ENCODE results near the gene LGALS7.
A peak's percentile ranks its signal among the peaks of the same experiment; 100 is the strongest.

The LGALS7 gene

DNA sequence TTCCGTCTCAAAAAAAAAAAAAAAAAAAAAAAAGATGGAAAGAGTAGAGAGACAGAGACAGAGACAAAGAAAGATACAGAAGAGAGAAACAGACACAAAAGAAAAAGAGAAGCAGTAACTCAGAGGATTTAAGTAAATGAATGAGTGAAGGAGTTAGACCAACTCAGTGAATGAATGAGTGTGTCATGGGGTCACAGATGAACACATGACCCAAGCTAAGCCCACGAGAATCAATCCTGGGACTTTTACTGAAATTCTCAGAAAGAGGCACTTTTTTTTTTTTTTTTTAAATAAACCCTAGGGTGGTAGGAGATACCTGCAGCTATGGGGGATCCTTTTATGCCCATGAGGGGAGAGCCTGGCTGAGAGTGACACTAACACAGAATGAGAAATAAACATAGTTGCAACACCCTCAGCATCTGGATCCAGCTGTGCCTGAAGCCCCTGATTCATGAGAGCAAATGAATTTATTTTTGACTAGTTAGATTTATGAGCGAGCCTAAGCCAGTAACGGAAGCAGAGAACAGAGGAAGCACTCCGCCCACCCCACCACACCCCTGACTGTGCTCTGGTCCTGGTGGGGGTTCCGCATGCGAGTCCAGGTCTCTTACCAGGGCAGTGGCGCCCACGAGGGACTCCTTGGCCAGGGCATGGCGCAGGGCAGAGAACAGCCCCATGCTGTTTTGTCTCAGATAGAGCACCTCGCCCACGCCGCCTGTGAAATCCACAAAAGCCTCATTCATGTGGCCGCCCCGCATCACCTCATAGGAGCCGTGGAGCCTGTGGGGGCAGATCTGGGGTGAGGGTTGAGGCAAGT lies 33.7 kb downstream of the LGALS7 start:
- ATAC-seq (no peak), DNase-seq (peak; percentile 40)

DNA sequence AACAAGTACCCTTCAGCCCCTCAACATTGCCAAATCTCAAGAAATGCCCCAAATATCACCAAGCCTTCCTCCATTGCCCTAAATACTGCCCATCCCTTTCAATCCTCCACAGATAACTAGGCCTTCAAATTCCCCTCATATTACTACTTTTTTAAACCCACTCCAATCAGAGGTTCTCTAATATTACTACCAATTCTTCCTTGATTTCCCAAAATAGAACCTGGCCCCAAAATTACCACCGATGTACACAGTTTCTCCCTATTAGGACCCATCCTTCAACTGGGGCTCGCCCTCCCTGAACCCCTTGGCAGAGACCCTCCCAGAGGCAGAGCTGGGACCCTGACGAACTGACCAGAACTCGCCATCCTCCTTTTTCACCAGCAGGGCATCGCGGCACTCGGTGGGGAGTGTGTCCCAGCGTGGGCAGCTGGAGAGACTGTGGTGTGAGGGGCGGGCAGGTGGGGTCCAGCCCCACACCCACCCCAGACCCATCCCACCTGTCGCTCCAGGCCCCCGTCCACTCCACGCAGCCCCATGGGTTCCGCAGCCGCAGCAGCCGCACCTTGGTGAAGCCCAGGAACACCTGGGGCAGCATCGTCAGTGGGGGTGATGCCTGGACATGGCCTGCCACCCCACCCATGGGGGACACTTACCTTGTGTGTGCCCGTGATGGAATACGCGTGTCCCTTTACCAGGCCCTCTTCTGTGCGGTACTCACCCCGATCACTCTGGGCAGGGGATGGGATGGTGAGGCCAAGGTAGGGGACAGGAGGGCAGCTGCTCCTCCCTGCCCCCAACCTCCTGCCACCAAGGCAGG lies 35.2 kb downstream of the LGALS7 start:
- ATAC-seq (no peak), DNase-seq (no peak)

DNA sequence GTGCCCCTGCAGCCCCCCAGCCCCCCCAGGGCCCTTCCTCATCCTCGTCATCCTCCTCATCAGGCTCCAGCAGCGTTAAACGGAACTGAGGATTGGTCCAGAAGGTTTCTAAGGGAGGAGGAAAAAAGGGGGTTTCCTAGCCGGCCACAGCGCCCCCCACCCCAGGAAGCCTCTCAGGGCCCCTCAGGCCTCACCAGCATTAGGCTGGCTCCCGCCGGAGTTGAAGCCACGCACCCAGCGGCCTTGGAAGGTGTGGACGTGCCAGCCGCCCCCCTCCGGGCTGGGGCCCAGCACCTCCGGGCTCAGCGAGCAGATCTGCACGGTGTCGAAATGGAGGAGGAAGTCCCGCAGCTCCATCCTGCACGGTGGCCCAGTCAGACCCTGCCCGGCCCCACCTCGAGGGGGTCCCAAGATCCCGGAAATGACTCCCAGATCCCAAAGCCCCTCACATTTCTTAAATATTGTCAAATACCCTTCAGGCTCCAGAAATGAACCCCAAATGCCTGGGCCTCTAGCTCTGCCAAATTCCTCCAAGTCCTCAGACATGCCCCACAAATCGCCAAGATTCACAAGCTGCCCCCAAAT lies 35.9 kb downstream of the LGALS7 start:
- DNase-seq (no peak), ATAC-seq (no peak)

DNA sequence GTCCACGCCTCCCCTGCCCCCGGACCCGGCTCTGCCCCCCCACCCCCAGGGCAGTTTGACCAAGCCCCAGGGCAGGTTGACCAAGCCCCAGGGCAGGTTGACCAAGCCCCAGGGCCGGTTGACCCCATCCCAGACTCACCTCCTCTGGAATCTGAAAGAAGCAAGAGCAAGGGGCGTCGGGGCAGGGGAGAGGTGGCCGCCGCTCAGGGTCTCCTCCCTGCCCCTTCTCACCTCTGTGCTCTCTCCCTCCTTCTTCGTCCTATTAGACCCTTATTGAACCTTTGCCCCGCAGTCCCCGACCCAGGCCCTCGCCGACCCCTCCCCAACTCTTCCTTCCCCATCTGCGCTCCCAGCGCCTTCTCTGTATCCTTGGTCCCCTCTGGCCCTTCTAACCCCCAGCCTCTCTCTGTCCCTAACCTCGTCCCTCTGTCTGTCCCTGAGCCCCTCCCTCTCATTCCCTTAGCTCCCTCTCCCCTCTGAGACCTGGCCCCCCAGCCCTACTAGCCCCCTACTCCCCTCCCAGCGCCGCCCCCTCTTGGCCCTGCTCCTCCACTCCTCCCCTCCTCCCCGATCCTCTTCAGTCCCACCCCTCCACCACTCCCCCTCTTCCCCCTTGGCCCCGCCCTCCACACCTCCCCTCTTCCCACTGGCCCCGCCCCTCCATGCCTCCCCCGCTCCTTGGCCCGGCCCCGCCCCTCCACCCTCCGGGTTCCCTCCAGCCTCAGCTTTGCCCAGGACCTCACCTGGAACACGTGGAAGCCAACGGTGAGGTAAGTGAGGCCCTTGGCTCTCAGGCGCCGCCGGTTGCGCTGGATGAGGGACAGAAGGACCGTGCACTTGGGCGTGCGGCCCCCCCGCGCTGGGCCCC lies 36.7 kb downstream of the LGALS7 start:
- DNase-seq, result peak; percentile 82
- ATAC-seq, result no peak

DNA sequence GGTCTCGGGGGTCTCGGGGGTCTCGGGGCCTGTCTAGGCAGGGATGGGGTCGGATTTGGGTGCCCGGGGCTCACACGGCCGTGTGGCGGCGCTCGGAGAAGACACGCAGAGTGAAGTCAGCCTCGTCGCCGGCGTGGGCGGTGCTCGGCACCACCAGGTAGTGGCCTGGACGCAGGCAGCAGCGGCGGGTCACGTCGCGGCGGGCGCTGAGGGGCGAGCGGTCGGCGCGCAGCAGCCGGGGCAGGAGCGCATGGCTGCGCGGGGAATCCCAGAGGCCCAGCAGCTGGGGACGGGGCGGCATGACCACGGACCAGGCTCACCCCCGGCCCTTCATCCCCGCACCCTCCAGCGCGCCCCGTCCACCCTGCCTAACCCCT lies 37.3 kb downstream of the LGALS7 start:
- ATAC-seq (no peak), DNase-seq (peak; percentile 68)

DNA sequence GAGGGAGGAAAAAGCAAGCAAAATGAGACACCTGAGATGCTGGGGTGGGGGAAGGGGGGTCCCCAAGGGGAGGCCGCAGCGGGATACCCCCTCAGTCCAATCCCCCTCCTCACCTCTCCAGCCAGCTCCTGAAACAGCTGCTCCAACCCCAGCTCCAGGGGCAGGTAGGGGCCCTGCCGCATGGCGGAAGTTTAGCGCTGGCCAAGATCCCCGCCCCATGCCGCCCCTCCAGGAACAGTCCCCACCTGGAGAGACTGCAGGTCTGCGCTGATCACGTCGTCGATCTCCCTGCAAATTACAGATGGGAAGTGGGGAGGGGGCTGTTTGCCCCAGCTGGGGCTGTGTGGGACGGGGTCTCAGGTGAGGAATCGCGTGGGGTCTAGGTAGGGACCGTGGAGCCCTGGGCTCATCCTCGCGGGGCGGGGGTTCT lies 38.0 kb downstream of the LGALS7 start:
- ATAC-seq, result no peak

DNA sequence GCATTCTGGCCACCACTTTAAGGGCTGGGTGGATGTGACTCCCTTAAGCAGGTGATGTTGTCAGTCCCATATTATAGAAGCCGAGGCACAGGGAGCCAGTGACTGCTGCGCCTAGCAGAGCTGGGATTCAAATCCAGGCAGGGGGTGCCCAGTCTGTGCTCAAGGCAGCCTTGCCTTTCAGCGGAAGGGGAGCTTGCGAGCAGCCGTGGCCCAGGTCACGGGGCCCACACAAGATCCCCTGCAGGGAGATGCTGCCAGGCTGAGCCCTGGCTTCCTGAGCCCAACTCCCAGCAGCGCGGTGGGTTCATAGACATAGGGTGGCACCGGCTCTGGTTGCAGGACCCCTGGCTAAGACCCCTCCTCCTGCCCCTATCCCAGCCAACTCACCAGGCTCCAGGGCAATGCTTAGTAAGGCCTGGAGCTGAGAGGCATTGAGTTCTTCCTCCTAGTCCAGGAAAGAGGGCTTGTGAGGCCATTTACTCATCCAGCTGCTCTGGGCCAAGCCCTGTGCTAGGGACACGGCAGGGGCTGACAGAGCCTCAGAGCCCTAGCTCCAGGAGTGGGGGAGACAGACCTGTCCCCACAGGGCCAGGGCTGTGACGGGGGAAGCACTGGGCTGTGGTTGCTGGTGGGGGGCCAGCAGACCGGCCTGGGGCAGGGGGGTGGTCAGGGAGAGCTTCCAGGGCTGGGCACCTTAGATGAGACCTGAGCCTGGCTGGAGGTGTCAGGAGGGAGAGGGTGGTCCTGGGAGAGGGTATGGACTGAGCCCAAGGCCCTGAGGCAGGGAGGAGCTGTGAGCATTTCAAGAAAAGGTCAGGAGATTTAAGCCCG lies 38.7 kb downstream of the LGALS7 start:
- peak; percentile 15 for ATAC-seq
- DNase-seq, result peak; percentile 42

More for the DNA sequence above, 38.0 kb downstream of the LGALS7 start:
- DNase-seq, result peak; percentile 34

DNA sequence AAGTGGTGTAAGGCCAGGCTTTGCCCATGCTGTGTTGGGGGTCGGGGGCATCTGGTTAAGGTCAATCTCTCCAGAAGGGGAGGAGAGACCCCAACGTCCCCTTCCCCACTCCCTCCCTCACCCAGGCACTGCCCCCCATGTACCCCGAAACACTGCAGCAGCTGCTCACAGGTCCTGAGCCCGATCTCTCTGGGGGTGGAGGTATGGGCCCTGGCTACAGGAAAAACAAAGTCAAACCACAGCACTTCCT lies 39.2 kb downstream of the LGALS7 start:
- DNase-seq, result no peak
- ATAC-seq, result no peak

DNA sequence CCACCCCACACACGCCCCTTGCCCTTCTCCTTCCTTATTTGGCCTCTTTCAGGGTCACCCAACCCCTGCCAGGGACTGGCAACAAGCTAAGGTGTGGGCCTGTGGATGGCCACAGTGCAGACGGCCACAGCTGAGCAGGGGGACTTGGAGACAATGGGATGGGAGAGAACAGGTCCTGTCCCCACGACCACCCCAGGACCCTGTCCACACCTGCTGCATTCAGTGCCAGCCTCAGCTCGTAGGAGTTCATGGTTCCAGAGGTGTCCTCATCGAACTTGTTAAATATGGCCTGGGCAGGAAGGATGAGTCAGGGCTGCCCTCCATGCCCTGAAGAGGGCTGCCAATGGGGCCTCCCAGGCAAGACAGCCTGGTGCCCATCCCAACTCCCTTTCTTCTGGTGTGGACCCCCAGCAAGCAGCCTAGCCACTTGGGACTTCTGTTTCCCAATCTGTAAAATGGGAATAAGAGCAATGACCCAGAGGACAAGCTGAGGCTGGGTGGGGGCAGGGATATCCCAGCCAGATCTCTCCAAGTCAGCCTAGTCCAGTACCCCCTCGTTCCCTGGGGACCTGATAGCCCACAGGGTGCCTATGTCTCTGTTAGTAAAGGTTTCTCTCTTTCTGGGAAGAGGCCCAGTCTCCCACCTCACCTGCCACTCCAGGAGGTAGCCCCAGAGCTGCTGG lies 39.7 kb downstream of the LGALS7 start:
- ATAC-seq (no peak), DNase-seq (no peak)

DNA sequence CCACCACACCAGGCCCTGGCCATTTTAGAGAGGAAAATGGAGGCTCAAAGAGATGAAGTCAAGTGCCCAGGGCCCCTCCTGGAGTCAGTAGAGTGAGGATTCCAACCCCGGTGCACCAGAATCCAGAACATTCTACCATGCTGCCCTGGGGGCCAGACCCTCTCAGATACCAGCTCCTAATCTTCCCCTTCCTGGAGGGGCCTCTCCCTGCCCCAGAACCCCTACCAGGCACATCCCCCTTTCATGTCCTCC lies 40.1 kb downstream of the LGALS7 start:
- no peak for ATAC-seq
- DNase-seq, result no peak

DNA sequence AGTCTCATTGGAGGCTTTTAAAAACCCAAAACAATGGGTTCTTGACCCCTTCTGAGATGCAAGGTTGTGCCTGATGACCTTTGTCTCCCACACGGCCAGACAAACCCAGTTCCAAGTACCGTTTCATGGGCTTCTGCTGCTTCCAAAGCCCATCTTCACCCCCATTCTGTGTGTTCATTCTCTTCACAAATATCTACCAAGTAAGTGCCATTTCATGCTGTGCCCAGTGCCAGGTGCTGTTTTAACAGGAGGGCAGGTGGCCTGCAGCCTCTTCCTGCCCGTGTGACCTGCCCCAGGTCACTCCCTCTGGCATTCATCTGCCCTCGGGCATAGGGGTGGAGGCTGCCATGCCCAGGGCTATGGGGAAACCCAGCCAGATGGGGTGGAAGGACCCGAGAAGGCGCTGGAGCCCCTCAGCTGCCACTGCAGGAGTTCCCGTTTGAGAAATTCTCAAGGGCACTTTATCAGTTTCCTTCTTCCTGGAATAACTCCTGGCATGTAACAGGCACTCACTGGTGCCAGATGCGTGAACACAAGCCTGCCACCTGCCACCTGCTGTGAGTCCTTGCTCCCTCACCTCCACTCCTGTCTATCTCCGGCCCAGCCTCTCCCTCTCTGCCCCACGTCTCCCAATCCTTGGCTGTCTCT lies 41.5 kb downstream of the LGALS7 start:
- ATAC-seq (no peak), DNase-seq (no peak)

DNA sequence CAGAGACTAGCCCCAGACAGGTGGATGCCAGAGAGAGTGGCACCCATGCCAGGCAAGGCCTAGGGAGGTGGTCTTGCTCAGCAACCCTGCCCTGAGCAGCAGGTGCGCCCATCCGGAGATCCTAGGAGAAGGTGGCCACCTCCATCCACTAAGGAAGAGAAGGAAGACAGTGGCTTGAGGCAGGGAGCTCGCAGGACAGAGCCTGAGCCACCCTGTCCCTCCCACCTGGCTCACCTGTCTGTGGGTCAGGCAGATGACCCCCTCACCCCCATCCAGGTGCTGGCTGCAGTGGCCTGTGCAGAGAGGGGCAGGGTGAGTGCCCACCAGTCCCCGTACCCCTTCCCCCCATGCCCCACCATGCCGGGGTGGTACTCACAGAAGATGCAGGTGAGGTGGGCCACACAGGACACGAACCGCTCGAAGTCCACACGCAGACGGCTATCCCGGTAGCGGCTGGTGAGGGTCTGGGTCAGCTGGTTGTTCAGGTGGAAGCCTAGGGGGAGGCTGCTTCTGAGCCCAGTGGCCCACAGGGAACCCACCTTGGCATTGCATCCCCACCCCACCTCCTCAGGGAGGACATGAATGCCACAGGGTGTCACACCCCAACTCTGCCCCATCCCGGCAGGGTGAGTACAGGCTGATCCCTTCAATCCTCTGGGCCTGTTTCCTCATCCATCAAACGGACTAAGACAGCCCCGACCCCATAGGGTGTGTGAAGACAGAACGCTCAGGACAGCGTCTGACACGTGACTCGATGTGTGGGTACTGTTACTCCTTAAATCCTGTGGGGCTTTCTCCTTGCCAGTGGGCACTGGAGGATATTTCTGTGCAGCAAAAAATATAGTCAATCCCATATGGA lies 42.4 kb downstream of the LGALS7 start:
- no peak for DNase-seq
- no peak for ATAC-seq

DNA sequence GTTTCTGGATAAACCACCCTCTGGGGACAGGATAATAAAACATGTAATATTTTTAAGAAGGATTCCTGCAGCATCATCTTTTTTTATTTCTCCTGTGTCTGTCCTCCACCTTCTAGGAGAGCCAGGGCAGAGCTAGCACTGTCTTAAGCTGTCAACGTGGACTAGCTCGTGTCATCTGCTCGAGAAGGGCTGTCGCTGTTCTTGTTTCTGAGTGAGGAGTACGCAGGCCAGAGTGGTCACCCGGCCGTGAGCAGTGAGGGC lies 42.9 kb downstream of the LGALS7 start:
- DNase-seq, result no peak
- no peak for ATAC-seq

DNA sequence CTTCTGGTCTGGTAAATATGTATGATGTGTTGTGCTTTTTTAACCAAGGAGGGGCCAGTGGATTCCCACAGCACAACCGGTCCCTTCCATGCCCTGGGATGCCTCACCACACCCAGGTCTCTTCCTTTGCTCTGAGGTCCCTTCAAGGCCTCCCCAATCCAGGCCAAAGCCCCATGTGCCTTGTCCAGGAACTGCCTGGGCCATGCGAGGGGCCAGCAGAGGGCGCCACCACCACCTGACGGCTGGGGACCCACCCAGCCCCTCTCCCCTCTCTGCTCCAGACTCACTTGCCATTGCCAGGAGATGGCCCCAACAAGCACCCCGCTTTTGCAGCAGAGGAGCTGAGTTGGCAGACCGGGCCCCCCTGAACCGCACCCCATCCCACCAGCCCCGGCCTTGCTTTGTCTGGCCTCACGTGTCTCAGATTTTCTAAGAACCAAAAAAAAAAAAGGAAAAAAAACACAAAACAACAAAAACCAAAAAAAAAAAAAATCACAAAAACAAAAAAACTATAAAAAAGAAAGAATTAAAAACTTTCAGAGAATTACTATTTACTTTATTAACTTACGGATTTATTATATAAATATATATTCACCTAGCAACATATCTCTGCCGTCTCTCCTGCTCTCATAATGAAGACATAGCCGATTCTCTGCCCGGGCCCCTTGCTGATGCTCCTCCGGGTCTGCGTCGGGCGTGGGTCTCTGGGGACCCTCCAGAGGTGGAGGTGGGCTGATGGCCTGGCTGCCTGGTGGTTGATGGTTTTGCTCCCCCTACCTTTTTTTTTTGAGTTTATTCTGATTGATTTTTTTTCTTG lies 43.5 kb downstream of the LGALS7 start:
- ATAC-seq, result peak; percentile 68
- DNase-seq, result peak; percentile 90

DNA sequence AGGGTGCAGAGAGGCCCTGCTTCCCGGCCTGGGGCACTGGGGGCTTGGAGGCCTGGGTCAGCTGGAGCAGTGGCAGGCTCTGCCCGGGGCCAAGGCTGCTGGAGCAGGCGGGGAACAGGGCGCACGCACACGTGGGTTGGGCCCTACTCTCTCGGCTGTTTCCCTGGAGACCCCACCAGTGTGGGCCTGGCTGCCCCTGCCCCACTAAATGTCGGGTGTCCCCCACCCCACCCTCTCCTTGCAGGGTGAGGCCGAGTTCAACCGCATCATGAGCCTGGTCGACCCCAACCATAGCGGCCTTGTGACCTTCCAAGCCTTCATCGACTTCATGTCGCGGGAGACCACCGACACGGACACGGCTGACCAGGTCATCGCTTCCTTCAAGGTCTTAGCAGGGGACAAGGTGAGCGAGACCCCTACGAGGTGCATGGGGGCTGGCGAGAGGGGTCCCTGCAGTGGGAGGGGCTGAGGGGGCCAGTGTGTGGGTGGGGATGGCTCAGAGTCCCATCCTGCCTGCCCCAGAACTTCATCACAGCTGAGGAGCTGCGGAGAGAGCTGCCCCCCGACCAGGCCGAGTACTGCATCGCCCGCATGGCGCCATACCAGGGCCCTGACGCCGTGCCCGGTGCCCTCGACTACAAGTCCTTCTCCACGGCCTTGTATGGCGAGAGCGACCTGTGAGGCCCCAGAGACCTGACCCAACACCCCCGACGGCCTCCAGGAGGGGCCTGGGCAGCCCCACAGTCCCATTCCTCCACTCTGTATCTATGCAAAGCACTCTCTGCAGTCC lies 44.4 kb downstream of the LGALS7 start:
- ATAC-seq, result no peak
- no peak for DNase-seq

DNA sequence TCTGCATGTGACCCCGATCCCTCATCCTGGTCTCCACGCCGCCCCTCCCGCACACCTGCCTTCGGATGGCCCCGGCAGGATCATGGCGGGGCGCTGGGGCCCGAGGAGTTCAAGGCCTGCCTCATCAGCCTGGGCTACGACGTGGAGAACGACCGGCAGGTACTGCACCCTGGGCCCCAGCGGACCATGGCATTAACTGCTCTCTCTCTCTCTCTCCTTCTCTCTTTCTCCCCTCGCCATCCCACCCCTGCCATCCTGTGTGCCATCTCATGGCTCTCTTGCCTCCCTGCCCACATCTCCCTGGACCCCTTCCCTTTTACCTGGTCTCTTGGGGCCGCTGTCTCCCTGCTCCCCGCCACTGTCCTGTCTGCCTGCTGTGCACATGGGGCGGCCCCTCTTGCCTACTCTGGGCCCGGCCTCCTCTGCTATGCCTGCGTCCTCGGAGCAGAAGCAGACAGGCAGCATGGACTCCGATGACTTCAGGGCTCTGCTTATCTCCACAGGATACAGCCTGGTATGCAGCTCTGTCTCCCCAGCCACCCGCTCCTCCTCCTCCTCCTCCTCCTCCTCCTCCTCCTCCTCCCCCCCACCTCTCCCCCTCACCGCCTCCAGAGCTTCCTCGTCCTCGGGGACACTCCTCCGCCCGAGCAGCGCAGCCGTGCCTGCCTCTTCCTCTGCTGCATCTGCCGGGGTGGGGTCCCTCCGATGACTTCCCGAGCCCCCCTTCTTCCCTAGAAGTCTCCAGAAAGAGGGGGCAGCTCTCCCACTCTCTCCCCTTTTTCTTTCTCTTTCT lies 45.3 kb downstream of the LGALS7 start:
- no peak for DNase-seq
- ATAC-seq, result no peak

DNA sequence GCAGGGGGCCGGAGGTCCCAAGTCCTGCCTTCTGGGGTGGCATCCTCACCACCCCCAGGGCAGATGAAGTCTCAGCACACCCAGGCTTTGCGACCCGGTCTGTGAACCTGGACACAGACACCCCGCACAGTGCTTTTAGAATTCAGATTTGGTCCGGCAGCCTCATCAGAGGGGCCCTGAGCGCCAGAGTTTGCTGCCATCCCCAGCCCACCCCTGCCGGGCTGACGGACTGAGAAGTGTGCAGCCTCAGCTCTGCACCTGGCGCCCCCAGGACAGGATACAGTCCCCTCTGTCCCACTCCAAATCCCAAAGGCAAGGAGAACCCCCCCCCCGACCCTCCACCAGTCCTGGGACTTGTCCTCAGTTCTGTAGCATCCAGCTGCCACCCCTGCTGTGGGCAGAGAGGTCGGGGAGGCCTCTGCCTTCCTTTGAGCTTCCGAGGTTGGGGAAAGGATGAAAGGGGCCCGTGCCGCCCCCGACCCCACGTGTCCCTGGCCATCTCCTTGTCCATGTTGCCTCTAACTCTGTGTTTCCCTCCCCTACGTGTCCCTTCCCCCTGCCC lies 45.9 kb downstream of the LGALS7 start:
- DNase-seq (no peak), ATAC-seq (no peak)

Data from stimulated activated naive CD8-positive, alpha-beta T cell treated with anti-CD3 and anti-CD28 coated beads, Interleukin-15, Interleukin-2, amounts not matched to agents 100 U/mL and 50 U/mL, for 24 hours (primary cell).